Neural cell (in vitro differentiated cells): ENCODE data around the gene AHNAK. TPM values are rescaled to one million over a fixed set of nuclear protein-coding genes. Genes with fewer than 3 reads are reported as not detected.

ENCODE experiments used
- H2AFZ ChIP-seq: fragments of 200-600, 300-800 bp; sonication (generic), shearing (Covaris generic); 2 replicates; pipeline ENCODE4 v1.6.0; 2014; ENCODE audit warnings: low read depth, mild to moderate bottlenecking, antibody characterized with exemption, low read length, moderate library complexity
- H3F3A ChIP-seq: fragments of 200-600 bp; shearing (Covaris generic); 2 replicates; pipeline ENCODE4 v1.6.1; 2016; ENCODE audit warnings: mild to moderate bottlenecking, moderate library complexity, mixed read lengths, antibody characterized with exemption, low read length; ENCODE audit not compliant: insufficient read depth, poor library complexity, severe bottlenecking
- H3K27ac ChIP-seq: fragments of 200-600, 300-800 bp; sonication (generic), shearing (Covaris generic); 2 replicates; pipeline ENCODE4 v1.5.1; 2014; ENCODE audit warnings: mild to moderate bottlenecking, low read length, moderate library complexity
- H3K27me3 ChIP-seq: fragments of 300-800, 200-600 bp; sonication (generic), shearing (Covaris generic); 2 replicates; pipeline ENCODE4 v1.6.0; 2014; ENCODE audit warnings: mild to moderate bottlenecking, low read depth, low read length, moderate library complexity; ENCODE audit not compliant: insufficient read depth
- H3K36me3 ChIP-seq: fragments of 300-800, 200-600 bp; sonication (generic), shearing (Covaris generic); 2 replicates; pipeline ENCODE4 v1.5.1; 2014; ENCODE audit warnings: mild to moderate bottlenecking, antibody characterized with exemption, low read length, moderate library complexity; ENCODE audit not compliant: insufficient read depth
- H3K4me2 ChIP-seq: fragments of 300-800, 200-600 bp; sonication (generic), shearing (Covaris generic); 2 replicates; pipeline ENCODE4 v1.6.0; 2014; ENCODE audit warnings: mild to moderate bottlenecking, low read length
- H3K4me3 ChIP-seq: fragments of 300-800, 200-600 bp; sonication (generic), shearing (Covaris generic); 2 replicates; pipeline ENCODE4 v1.5.1; 2014; ENCODE audit warnings: mild to moderate bottlenecking, low read length, moderate library complexity
- H3K79me2 ChIP-seq: fragments of 200-600 bp; shearing (Covaris generic); replicated peaks from 2 replicates; pipeline ENCODE4 v1.6.0; 2014; ENCODE audit warnings: mild to moderate bottlenecking, low read length, moderate library complexity; ENCODE audit not compliant: insufficient read depth
- H3K9ac ChIP-seq: fragments of 300-800, 200-600 bp; sonication (generic), shearing (Covaris generic); 2 replicates; pipeline ENCODE4 v1.6.1; 2016; ENCODE audit warnings: mild to moderate bottlenecking, low read length, mixed read lengths
- H3K9me2 ChIP-seq: fragments of 200-600 bp; shearing (Covaris generic); 2 replicates; pipeline ENCODE4 v1.6.1; 2016; ENCODE audit warnings: mild to moderate bottlenecking, low read length, mixed read lengths; ENCODE audit not compliant: insufficient read depth
- H3K9me3 ChIP-seq: fragments of 200-600, 300-800 bp; sonication (generic), shearing (Covaris generic); 2 replicates; pipeline ENCODE4 v1.6.1; 2016; ENCODE audit warnings: mild to moderate bottlenecking, mixed run types, low read length, moderate library complexity, mixed read lengths
- H4K20me1 ChIP-seq: fragments of 200-600 bp; shearing (Covaris generic); 2 replicates; pipeline ENCODE4 v1.6.1; 2016; ENCODE audit warnings: mild to moderate bottlenecking, mixed run types; ENCODE audit not compliant: insufficient read depth
- EP300 ChIP-seq: fragments of 450-650 bp; conservative IDR thresholded peaks from 2 replicates; pipeline ENCODE4 v1.6.1; 2014; ENCODE audit warnings: antibody characterized with exemption, mild to moderate bottlenecking, moderate library complexity; ENCODE audit not compliant: poor library complexity, severe bottlenecking
- EZH2 ChIP-seq: fragments of 200-600, 300-800 bp; shearing (Covaris generic), sonication (generic); IDR thresholded peaks from 2 replicates; pipeline ENCODE4 v1.6.1; 2014; ENCODE audit warnings: antibody characterized with exemption, low read length, borderline replicate concordance, mild to moderate bottlenecking; ENCODE audit not compliant: insufficient read depth, poor library complexity, severe bottlenecking
- MXI1 ChIP-seq: fragments of 450-650 bp; conservative IDR thresholded peaks from 2 replicates; pipeline ENCODE4 v1.6.1; 2014; ENCODE audit warnings: antibody characterized with exemption, mild to moderate bottlenecking; ENCODE audit not compliant: poor library complexity, severe bottlenecking
- POLR2AphosphoS5 ChIP-seq: IDR thresholded peaks from 2 replicates; pipeline ENCODE4 v1.6.1; 2012
- RAD21 ChIP-seq: fragments of 450-650 bp; conservative IDR thresholded peaks from 2 replicates; pipeline ENCODE4 v1.6.1; 2014; ENCODE audit warnings: antibody characterized with exemption, mild to moderate bottlenecking, moderate library complexity
- SMC3 ChIP-seq: fragments of 450-650 bp; conservative IDR thresholded peaks from 2 replicates; pipeline ENCODE4 v1.6.1; 2014; ENCODE audit warnings: antibody characterized with exemption, mild to moderate bottlenecking, moderate library complexity; ENCODE audit not compliant: poor library complexity
- TAF1 ChIP-seq: IDR thresholded peaks from 2 replicates; pipeline ENCODE4 v1.6.1; 2012; ENCODE audit warnings: low read depth
- polyA plus RNA-seq: library from polyadenylated mRNA; depleted of rRNA; stranded (reverse); fragments of >200 nt; gene quantifications from 2 replicates; pipeline ENCODE4 v1.2.3, GENCODE V29; 2014
- TF ChIP-seq, protein P1 (sequence below): fragments of 450-650 bp; IDR thresholded peaks from 2 replicates; pipeline ENCODE4 v1.5.1; 2014; ENCODE audit warnings: antibody characterized with exemption, mild to moderate bottlenecking, moderate library complexity; ENCODE audit not compliant: poor library complexity, severe bottlenecking
- TF ChIP-seq, protein P2 (sequence below): IDR thresholded peaks from 2 replicates; pipeline ENCODE4 v1.6.1; 2012; ENCODE audit warnings: borderline replicate concordance

The AHNAK gene
- polyA plus RNA-seq, 1 donor from 2014 or later: 0.11 TPM

GRCh38 chr11:62466444-62466843 lies 80.2 kb downstream of the AHNAK start (continued):
- TF ChIP-seq RAD21: no peak

GRCh38 chr11:62464655-62465054 lies 82.0 kb downstream of the AHNAK start:
- Histone ChIP-seq H4K20me1 (no peaks in the 10 kb centered on the region), H3K9ac (no peak overlapping the region), H3K9me3 (no peaks in the 10 kb centered on the region), H3K79me2 (no peaks in the 10 kb centered on the region), H3K27ac (no peak overlapping the region), H3K9me2 (no peaks in the 10 kb centered on the region), H3K4me2 (no peak overlapping the region), H3K27me3 (no peaks in the 10 kb centered on the region), H2AFZ (no peak overlapping the region), H3F3A (no peaks in the 10 kb centered on the region), H3K4me3 (no peak overlapping the region), H3K36me3 (no peaks in the 10 kb centered on the region)
- TF ChIP-seq POLR2AphosphoS5 (no peak), SMC3 (no peak), TAF1 (no peak), EZH2 (no peak), EP300 (no peak), MXI1 (no peak), RAD21 (no peak)
- TF ChIP-seq, protein P1, sequence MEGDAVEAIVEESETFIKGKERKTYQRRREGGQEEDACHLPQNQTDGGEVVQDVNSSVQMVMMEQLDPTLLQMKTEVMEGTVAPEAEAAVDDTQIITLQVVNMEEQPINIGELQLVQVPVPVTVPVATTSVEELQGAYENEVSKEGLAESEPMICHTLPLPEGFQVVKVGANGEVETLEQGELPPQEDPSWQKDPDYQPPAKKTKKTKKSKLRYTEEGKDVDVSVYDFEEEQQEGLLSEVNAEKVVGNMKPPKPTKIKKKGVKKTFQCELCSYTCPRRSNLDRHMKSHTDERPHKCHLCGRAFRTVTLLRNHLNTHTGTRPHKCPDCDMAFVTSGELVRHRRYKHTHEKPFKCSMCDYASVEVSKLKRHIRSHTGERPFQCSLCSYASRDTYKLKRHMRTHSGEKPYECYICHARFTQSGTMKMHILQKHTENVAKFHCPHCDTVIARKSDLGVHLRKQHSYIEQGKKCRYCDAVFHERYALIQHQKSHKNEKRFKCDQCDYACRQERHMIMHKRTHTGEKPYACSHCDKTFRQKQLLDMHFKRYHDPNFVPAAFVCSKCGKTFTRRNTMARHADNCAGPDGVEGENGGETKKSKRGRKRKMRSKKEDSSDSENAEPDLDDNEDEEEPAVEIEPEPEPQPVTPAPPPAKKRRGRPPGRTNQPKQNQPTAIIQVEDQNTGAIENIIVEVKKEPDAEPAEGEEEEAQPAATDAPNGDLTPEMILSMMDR: no peak
- TF ChIP-seq, protein P2, sequence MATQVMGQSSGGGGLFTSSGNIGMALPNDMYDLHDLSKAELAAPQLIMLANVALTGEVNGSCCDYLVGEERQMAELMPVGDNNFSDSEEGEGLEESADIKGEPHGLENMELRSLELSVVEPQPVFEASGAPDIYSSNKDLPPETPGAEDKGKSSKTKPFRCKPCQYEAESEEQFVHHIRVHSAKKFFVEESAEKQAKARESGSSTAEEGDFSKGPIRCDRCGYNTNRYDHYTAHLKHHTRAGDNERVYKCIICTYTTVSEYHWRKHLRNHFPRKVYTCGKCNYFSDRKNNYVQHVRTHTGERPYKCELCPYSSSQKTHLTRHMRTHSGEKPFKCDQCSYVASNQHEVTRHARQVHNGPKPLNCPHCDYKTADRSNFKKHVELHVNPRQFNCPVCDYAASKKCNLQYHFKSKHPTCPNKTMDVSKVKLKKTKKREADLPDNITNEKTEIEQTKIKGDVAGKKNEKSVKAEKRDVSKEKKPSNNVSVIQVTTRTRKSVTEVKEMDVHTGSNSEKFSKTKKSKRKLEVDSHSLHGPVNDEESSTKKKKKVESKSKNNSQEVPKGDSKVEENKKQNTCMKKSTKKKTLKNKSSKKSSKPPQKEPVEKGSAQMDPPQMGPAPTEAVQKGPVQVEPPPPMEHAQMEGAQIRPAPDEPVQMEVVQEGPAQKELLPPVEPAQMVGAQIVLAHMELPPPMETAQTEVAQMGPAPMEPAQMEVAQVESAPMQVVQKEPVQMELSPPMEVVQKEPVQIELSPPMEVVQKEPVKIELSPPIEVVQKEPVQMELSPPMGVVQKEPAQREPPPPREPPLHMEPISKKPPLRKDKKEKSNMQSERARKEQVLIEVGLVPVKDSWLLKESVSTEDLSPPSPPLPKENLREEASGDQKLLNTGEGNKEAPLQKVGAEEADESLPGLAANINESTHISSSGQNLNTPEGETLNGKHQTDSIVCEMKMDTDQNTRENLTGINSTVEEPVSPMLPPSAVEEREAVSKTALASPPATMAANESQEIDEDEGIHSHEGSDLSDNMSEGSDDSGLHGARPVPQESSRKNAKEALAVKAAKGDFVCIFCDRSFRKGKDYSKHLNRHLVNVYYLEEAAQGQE: no peak

DNA sequence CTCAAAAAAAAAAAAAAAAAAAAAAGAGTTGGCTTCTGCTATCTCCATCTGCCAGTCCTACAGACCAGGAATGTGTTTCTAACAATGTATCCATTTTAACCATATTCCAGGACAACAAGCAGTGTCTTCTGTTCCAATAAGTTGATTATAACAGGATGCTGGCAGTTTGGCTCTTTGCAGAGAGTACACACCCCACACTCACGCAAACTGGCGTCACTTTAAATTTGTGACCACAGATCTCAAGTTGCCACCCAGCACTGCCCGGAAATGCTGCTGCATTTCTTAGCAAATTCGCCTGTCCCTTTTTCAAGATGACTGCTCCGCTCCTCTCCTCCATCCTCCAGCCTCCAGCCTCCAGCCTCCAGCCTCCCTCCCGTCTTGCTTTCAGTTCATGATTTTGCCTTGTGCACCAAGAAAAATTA lies 83.5 kb downstream of the AHNAK start:
- Histone ChIP-seq H4K20me1 (no peaks in the 10 kb centered on the region), H2AFZ (no peak overlapping the region), H3K4me2 (no peak overlapping the region), H3K9me2 (no peaks in the 10 kb centered on the region), H3K9ac (no peak overlapping the region), H3K79me2 (no peaks in the 10 kb centered on the region), H3K27ac (no peak overlapping the region), H3K36me3 (no peaks in the 10 kb centered on the region), H3K4me3 (no peak overlapping the region), H3K9me3 (no peaks in the 10 kb centered on the region), H3F3A (no peaks in the 10 kb centered on the region), H3K27me3 (no peaks in the 10 kb centered on the region)
- TF ChIP-seq TAF1 (no peak), EZH2 (no peak), RAD21 (no peak), MXI1 (no peak), SMC3 (no peak), POLR2AphosphoS5 (no peak), EP300 (no peak)
- TF ChIP-seq, protein P2: no peak
- TF ChIP-seq, protein P1: no peak
